ENCODE data around the gene BBS1.

DNA sequence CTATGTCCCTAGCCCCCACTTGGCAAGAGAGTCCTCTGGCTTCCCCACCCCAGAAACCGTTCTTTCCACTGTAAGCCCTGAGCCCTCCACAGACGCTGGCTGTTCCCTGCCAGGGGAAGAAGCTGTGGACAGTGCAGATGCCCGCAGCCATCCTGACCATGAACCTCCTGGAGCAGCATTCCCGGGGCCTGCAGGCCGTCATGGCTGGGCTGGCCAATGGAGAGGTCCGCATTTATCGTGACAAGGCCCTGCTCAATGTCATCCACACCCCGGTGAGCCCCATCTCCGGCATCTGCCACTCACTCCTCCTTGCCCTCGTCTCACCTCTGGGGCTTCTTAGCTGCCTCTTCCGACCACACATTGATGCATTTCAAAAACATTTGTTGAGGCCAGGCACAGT, 13.2 kb downstream of the BBS1 start:
- TF ChIP-seq SP1 (IDR thresholded peaks at IDR 0.05) = no peak
- TF ChIP-seq, protein P1, sequence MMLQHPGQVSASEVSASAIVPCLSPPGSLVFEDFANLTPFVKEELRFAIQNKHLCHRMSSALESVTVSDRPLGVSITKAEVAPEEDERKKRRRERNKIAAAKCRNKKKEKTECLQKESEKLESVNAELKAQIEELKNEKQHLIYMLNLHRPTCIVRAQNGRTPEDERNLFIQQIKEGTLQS (IDR thresholded peaks at IDR 0.05) = no peak
- TF ChIP-seq, protein P2, sequence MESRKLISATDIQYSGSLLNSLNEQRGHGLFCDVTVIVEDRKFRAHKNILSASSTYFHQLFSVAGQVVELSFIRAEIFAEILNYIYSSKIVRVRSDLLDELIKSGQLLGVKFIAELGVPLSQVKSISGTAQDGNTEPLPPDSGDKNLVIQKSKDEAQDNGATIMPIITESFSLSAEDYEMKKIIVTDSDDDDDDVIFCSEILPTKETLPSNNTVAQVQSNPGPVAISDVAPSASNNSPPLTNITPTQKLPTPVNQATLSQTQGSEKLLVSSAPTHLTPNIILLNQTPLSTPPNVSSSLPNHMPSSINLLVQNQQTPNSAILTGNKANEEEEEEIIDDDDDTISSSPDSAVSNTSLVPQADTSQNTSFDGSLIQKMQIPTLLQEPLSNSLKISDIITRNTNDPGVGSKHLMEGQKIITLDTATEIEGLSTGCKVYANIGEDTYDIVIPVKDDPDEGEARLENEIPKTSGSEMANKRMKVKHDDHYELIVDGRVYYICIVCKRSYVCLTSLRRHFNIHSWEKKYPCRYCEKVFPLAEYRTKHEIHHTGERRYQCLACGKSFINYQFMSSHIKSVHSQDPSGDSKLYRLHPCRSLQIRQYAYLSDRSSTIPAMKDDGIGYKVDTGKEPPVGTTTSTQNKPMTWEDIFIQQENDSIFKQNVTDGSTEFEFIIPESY (IDR thresholded peaks at IDR 0.05) = no peak
- TF ChIP-seq, protein P3, sequence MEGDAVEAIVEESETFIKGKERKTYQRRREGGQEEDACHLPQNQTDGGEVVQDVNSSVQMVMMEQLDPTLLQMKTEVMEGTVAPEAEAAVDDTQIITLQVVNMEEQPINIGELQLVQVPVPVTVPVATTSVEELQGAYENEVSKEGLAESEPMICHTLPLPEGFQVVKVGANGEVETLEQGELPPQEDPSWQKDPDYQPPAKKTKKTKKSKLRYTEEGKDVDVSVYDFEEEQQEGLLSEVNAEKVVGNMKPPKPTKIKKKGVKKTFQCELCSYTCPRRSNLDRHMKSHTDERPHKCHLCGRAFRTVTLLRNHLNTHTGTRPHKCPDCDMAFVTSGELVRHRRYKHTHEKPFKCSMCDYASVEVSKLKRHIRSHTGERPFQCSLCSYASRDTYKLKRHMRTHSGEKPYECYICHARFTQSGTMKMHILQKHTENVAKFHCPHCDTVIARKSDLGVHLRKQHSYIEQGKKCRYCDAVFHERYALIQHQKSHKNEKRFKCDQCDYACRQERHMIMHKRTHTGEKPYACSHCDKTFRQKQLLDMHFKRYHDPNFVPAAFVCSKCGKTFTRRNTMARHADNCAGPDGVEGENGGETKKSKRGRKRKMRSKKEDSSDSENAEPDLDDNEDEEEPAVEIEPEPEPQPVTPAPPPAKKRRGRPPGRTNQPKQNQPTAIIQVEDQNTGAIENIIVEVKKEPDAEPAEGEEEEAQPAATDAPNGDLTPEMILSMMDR (IDR thresholded peaks at IDR 0.05; ENCODE audit: low read depth, low read length, missing input control) = no peak
